GM18951 (cell line): ENCODE measurements around the gene CCDC32.

ENCODE experiments used
- POLR2A ChIP-seq: IDR thresholded peaks from 4 replicates; pipeline ENCODE4 v1.6.1; 2011; ENCODE audit warnings: mild to moderate bottlenecking; ENCODE audit not compliant: insufficient read length, insufficient read depth; ENCODE audit errors: extremely low read depth
- in situ Hi-C: fragments of 300-500 bp; cut with MboI; formaldehyde crosslinking; loops from one replicate; pipeline ENCODE4 v1.12.0; 2022; ENCODE audit warnings: low sequenced_read_pairs, mixed read lengths, inconsistent platforms; ENCODE audit not compliant: unreplicated experiment

The CCDC32 gene

GRCh38 chr15:40564591-40565332 is at the start of gene CCDC32:
Gene CCDC32, minus strand, starts transcription at chr15:40565042. Its CDS starts 2,027 bp downstream, at chr15:40563015.
- TF ChIP-seq POLR2A, result peak; percentile 89
- in situ Hi-C loops, result no loop called here

GRCh38 chr15:40613080-40613479 is 48.2 kb upstream of the CCDC32 start:
- TF ChIP-seq POLR2A, result no peak
- in situ Hi-C loops, result no loop called here

- in situ Hi-C loops, result no loop called here
- no peak for TF ChIP-seq POLR2A
These were observed 39.1 kb upstream of the CCDC32 start for GRCh38 chr15:40603935-40604334.

GRCh38 chr15:40600956-40601355 is 36.1 kb upstream of the CCDC32 start:
- no peak for TF ChIP-seq POLR2A
- in situ Hi-C loops, result no loop called here

- in situ Hi-C loops, result no loop called here
These were observed 33.8 kb upstream of the CCDC32 start for GRCh38 chr15:40598672-40599071.

GRCh38 chr15:40598126-40598525 is 33.3 kb upstream of the CCDC32 start:
- in situ Hi-C loops, result no loop called here
- TF ChIP-seq POLR2A, result no peak

More at GRCh38 chr15:40598672-40599071, 33.8 kb upstream of the CCDC32 start:
- no peak for TF ChIP-seq POLR2A

GRCh38 chr15:40597024-40597423 is 32.2 kb upstream of the CCDC32 start:
- TF ChIP-seq POLR2A, result no peak
- in situ Hi-C loops, result no loop called here

- in situ Hi-C loops, result no loop called here
- no peak for TF ChIP-seq POLR2A
These were observed 30.9 kb upstream of the CCDC32 start for GRCh38 chr15:40595773-40596172.

- in situ Hi-C loops, result no loop called here
- TF ChIP-seq POLR2A, result no peak
These were observed 30.4 kb upstream of the CCDC32 start for GRCh38 chr15:40595219-40595618.

- TF ChIP-seq POLR2A, result no peak
- in situ Hi-C loops, result no loop called here
These were observed 29.6 kb upstream of the CCDC32 start for GRCh38 chr15:40594429-40594836.

GRCh38 chr15:40593588-40594428 is 29.0 kb upstream of the CCDC32 start, which contains the start of gene KNL1:
Gene KNL1, plus strand, starts transcription at chr15:40594249. Its CDS starts 8,683 bp downstream, at chr15:40602932.
- in situ Hi-C loops, result no loop called here
- TF ChIP-seq POLR2A, result peak; percentile 78

- in situ Hi-C loops, result no loop called here
- TF ChIP-seq POLR2A, result no peak
These were observed 28.3 kb upstream of the CCDC32 start for GRCh38 chr15:40593165-40593564.

GRCh38 chr15:40591389-40591788 is 26.5 kb upstream of the CCDC32 start:
- in situ Hi-C loops, result no loop called here
- TF ChIP-seq POLR2A, result no peak
